ENCODE measurements around the gene CTNND2.

CTNND2 gene

GRCh38 chr5:11139217-11139865 is 764.9 kb downstream of the CTNND2 start:
- no peaks in the 10 kb centered on the region for H3K36me3 ChIP-seq (replicated peaks; ENCODE audit: insufficient read depth, low read length)
- DNase-seq: no peak
- no peaks in the 10 kb centered on the region for H3K79me2 ChIP-seq (ENCODE audit: low read length)
- H3K27me3 ChIP-seq (replicated peaks; ENCODE audit: insufficient read depth, low read length): no peaks in the 10 kb centered on the region
- H2AFZ ChIP-seq (ENCODE audit: low read length): no peak overlapping the region
- H3F3A ChIP-seq (ENCODE audit: insufficient read depth, low read length): no peaks in the 10 kb centered on the region
- H3K4me3 ChIP-seq (ENCODE audit: low read length): no peak overlapping the region
- H3K27ac ChIP-seq (ENCODE audit: low read length): no peak overlapping the region
- no peak overlapping the region for H3K9ac ChIP-seq (ENCODE audit: low read length)
- H3K4me1 ChIP-seq (ENCODE audit: low read length): no peaks in the 10 kb centered on the region
- no peaks in the 10 kb centered on the region for H4K20me1 ChIP-seq (ENCODE audit: insufficient read depth, low read length)
- H3K9me2 ChIP-seq (replicated peaks; ENCODE audit: insufficient read depth, low read length): no peaks in the 10 kb centered on the region
- no peaks in the 10 kb centered on the region for H3K9me3 ChIP-seq (replicated peaks; ENCODE audit: insufficient read depth, low read length)
- no peak overlapping the region for H3K4me2 ChIP-seq (ENCODE audit: low read depth, low read length)
- TF ChIP-seq CTCF (IDR thresholded peaks at IDR 0.05; ENCODE audit: low read length) (no peak), EZH2 (optimal IDR thresholded peaks at IDR 0.05; ENCODE audit: low read depth, low read length) (no peak), EZH2phosphoT487 (IDR thresholded peaks at IDR 0.05; ENCODE audit: low read length) (no peak)

DNA sequence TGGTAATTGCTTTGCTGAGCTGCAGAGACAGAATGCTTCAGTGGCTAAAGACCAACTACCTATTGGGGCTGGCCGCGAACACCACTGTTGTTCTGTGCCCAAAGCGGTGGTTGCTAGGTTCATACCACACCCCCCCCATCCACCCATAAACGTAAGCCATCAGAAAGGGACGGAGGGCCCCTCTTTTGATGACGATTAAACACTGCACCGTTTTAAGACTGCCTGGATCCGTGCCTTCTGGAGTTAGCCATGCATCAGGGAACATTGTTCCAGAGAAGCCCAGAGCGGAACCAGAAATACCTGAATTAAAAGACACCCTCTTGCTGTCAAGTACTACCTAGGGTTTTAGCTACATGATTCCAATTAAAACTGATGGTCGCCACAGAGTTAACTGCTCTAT is 774.1 kb downstream of the CTNND2 start:
- Histone ChIP-seq H3K4me1 (ENCODE audit: low read length) (no peaks in the 10 kb centered on the region), H3K9me2 (replicated peaks; ENCODE audit: insufficient read depth, low read length) (no peaks in the 10 kb centered on the region), H3K27ac (ENCODE audit: low read length) (no peak overlapping the region), H4K20me1 (ENCODE audit: insufficient read depth, low read length) (no peaks in the 10 kb centered on the region), H3K4me2 (ENCODE audit: low read depth, low read length) (no peak overlapping the region), H3K9me3 (replicated peaks; ENCODE audit: insufficient read depth, low read length) (no peaks in the 10 kb centered on the region), H2AFZ (ENCODE audit: low read length) (no peak overlapping the region), H3K36me3 (replicated peaks; ENCODE audit: insufficient read depth, low read length) (no peaks in the 10 kb centered on the region), H3K79me2 (ENCODE audit: low read length) (no peaks in the 10 kb centered on the region), H3K4me3 (ENCODE audit: low read length) (no peak overlapping the region), H3K27me3 (replicated peaks; ENCODE audit: insufficient read depth, low read length) (no peaks in the 10 kb centered on the region), H3K9ac (ENCODE audit: low read length) (no peak overlapping the region), H3F3A (ENCODE audit: insufficient read depth, low read length) (no peaks in the 10 kb centered on the region)
- TF ChIP-seq EZH2 (optimal IDR thresholded peaks at IDR 0.05; ENCODE audit: low read depth, low read length) (no peak), CTCF (IDR thresholded peaks at IDR 0.05; ENCODE audit: low read length) (no peak), EZH2phosphoT487 (IDR thresholded peaks at IDR 0.05; ENCODE audit: low read length) (no peak)
- no peak for DNase-seq

DNA sequence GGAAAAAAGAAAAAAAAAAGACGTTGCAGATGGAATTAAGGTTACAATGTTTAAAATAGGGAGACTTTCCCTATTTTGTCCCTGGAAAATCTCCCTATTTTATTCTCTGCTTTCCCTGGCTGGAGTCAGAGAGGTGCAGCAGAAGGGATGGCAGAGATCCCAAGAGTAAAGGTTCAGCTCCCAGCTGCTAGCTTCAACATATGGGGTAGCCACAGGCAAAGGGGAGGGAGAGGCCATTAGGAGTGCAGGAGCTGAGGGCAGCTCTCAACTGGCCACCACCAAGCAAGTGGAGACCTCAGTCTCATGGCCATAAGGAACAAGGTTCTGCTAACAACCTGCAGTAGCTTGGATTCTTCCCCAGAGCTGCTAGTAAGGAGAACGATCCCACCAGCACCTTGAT is 776.2 kb downstream of the CTNND2 start:
- H3K27me3 ChIP-seq (replicated peaks; ENCODE audit: insufficient read depth, low read length): no peaks in the 10 kb centered on the region
- no peaks in the 10 kb centered on the region for H3K9me2 ChIP-seq (replicated peaks; ENCODE audit: insufficient read depth, low read length)
- no peaks in the 10 kb centered on the region for H3F3A ChIP-seq (ENCODE audit: insufficient read depth, low read length)
- no peak for DNase-seq
- H3K4me3 ChIP-seq (ENCODE audit: low read length): no peak overlapping the region
- no peak overlapping the region for H3K4me2 ChIP-seq (ENCODE audit: low read depth, low read length)
- no peaks in the 10 kb centered on the region for H3K36me3 ChIP-seq (replicated peaks; ENCODE audit: insufficient read depth, low read length)
- H3K79me2 ChIP-seq (ENCODE audit: low read length): no peaks in the 10 kb centered on the region
- H3K9ac ChIP-seq (ENCODE audit: low read length): no peak overlapping the region
- H4K20me1 ChIP-seq (ENCODE audit: insufficient read depth, low read length): no peaks in the 10 kb centered on the region
- H3K4me1 ChIP-seq (ENCODE audit: low read length): no peaks in the 10 kb centered on the region
- H3K27ac ChIP-seq (ENCODE audit: low read length): no peak overlapping the region
- H2AFZ ChIP-seq (ENCODE audit: low read length): no peak overlapping the region
- TF ChIP-seq EZH2phosphoT487 (IDR thresholded peaks at IDR 0.05; ENCODE audit: low read length): no peak
- TF ChIP-seq CTCF (IDR thresholded peaks at IDR 0.05; ENCODE audit: low read length): no peak
- no peak for TF ChIP-seq EZH2 (optimal IDR thresholded peaks at IDR 0.05; ENCODE audit: low read depth, low read length)
- no peaks in the 10 kb centered on the region for H3K9me3 ChIP-seq (replicated peaks; ENCODE audit: insufficient read depth, low read length)
